NCI-H146 treated with DMSO at 0.1 percent for 48 hours (cell line): Measurements from ENCODE around the gene CARD19.

Experiments
- DNase-seq: peaks from one replicate; lab custom pipeline; 2025; ENCODE audit not compliant: unreplicated experiment; lab: John Stamatoyannopoulos, UW

Gene CARD19

GRCh38 chr9:93149361-93149760 lies 53.3 kb downstream of the CARD19 start:
- no peak for DNase-seq

DNA sequence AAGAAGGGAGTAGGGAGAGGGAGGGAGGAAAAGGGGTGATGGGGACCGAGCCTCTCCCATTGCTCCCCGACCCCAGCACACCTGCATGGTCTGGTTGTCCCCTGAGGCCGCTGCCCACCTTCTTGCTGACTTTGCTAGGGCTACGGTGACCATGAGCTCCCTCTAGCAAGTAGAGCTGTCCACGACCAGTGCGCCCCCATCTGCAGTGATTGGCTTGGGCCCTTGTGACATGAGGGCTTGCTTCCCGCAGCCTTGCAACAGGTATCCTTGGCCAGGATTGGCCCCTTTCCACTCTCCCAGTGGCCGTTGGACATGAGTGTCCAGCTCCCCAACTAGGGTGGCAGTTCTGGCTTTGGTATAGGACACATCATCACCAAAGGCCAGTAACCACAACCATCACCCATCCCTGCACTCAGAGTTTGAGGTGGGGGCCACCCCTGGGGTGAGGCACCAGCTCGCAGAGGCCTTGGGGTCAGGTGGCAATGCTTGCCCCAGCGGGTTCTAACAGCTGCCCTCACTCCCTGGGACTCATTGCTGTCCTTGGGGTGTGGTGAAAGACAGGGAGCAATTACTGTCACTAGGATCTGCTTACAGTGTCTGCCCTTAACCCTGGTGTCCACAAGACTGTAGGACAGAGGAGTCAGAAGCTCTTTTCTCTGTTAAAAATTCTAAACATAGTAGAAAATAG lies 55.2 kb downstream of the CARD19 start:
- DNase-seq, result no peak

DNA sequence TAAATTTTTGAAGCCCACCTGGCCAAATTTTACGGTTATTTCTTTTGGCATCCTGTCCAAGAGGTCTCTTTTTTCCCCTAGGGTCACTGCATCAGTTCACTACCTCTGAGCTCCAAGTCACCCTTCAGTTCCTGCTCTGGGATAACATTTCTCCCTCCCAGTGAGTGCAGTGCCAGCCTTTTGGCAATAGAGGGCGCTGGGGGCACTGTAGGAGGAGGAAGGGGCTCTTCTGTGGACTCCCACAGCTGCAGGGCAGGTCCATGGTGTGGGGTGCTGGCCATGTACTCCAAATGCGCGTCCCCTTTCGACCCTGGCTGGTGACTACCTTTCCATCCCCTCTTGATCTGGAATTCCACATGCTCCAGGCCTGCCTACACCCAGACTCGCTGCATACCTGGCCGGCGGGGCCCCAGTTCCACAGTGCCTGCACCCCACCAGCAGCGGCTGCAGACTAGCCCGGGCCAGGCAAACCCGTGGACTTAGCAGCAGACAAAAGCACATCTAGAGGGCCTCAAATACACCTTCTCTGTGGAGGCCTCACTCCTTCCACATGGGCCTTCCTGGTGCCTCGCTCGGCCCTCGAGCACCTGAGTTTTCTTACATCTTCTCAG lies 58.4 kb downstream of the CARD19 start:
- DNase-seq, result no peak

DNA sequence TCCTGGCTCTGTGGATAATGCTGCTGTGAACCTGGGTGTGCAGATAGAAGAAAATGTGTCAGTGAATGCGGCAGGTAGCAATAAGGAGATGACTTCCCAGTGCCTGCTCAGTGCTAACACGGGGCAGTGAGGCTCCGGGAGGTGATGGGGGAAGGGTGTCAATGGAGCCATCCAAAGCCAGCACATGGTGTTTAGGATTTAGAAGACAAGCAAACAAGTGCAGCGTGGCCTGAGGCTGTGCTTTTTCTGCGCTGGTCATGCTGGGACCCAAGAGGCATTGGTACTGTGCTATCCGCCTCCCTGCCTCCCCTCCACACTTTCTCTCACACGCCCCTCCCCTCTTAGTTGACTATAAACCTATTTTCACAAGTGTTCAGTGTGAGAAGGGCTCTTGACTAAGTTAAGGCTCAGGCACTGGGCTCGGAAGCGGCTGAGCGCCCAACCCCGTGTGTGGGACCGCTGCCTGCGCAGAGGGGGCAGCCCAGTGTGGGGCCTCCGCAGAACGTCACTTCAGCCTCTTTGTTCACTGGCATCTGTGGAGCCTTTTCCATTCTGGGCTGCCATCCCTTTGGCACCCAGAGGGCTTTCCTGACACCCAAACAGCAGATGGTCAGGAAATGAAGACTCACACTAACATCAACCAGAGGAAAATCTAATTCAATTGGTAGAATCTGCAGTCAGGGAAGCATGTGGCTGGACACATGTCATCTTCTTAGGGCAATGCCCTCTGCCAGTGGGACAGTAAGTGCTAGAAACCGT lies 59.9 kb downstream of the CARD19 start:
- no peak for DNase-seq

DNA sequence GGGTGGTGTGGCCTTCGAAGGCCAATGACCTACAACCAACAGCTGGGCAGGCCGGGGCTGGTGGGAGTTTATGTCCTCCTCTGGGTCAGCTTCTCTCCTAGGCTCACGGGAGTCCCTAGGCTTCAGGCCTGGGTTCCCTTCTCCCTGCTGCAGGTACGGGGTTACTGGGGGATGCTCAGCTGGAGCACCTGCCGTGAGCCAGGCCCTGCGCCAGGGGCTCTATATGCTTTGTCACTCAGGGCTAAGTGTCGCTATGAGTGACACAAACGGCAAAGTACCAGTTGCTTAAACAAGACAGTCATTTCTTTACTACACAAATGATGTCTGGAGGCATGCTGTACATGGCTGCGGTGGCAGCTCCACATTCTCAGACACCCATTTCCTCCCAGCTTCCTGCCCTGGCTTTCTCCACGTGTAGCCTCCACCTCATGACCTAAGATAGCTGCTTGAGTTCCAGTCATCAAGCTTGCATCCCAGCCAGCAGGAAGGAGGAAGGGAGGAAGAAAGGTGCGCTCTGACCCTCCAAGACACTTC lies 60.5 kb downstream of the CARD19 start:
- no peak for DNase-seq

- DNase-seq, result peak; percentile 20
Observed at GRCh38 chr9:93159601-93160471, 63.8 kb downstream of the CARD19 start.

DNA sequence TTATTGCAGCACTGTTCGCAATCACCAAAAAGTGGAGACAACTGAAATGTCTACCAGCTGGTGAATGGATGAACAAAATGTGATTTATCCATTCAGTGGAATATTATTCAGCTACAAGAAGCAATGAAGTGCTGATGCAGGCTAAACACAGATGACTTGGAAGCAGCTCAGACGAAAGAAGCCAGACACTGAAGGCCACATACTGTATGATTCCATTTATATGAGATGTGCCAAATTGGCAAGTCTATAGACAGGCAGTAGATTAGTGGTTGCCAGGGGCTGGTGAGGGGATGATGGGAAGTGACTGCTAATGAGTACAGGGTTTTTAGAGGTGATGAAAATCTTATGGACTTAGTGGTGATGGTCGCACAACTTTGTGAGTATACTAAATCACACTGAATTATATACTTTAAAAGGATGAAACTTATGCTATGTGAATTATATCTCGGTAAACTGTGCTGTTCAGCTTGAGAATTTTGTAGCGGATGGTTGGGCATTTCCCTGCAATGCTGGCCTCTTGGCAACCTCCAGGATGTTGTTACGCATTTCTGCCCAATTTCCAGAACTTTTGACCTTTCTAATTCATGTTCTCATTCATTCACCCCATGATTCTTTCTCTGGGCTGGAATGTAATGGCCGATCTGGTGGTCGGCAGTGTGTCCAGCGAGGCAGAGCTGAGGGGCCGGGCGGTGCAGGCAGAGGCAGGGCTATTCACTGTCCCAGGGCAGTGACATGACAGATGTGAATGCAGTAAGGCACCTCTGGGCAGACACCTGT lies 66.0 kb downstream of the CARD19 start:
- no peak for DNase-seq
